Breast epithelium (tissue), 4 donors: ENCODE measurements around the gene USP12. TPM values are rescaled to one million over a fixed set of nuclear protein-coding genes. Genes with fewer than 3 reads are reported as not detected.

ENCODE experiments used
- DNase-seq, 2 donors: peaks; one replicate each; pipeline ENCODE4 v3.0.0-alpha.2; 2019; ENCODE audit warnings: low spot score in 2 of 2
- H3K27ac ChIP-seq, 2 donors: fragments of 200-600 bp; sonication (generic) in 1 of 2; one replicate each; pipeline ENCODE4 v1.5.1; 2016 to 2019; ENCODE audit warnings: mild to moderate bottlenecking in 1 of 2
- H3K27me3 ChIP-seq, 2 donors: fragments of 200-600 bp; sonication (generic) in 1 of 2; one replicate each; pipeline versions ENCODE4 v1.5.1 to v1.6.0; 2017 to 2019; ENCODE audit warnings: control low read depth in 1 of 2, mild to moderate bottlenecking in 1 of 2
- H3K36me3 ChIP-seq: fragments of 200-600 bp; one replicate; pipeline ENCODE4 v1.5.1; 2019
- H3K4me1 ChIP-seq, 2 donors: fragments of 200-600 bp; sonication (generic); one replicate each; pipeline ENCODE4 v1.5.1; 2016 to 2019; ENCODE audit warnings: control low read depth in 1 of 2
- H3K4me3 ChIP-seq, 3 donors: fragments of 200-600 bp; sonication (generic); 1 replicate in 2 of 3; 2 replicates in 1 of 3; pipeline ENCODE4 v1.5.1; 2016 to 2019; ENCODE audit warnings: mild to moderate bottlenecking in 3 of 3, moderate library complexity in 2 of 3
- H3K9me3 ChIP-seq, 2 donors: fragments of 200-600 bp; sonication (generic) in 1 of 2; one replicate each; pipeline ENCODE4 v1.5.1; 2016 to 2019; ENCODE audit warnings: control low read depth in 1 of 2
- CTCF ChIP-seq, 3 donors: fragments of 450-650 bp; IDR thresholded peaks; one replicate each; pipeline ENCODE4 v1.5.1; 2016 to 2017; ENCODE audit warnings: antibody characterized with exemption in 3 of 3, mild to moderate bottlenecking in 3 of 3, moderate library complexity in 3 of 3
- POLR2A ChIP-seq: fragments of 450-650 bp; IDR thresholded peaks from one replicate; pipeline ENCODE4 v1.6.1; 2016; ENCODE audit warnings: antibody characterized with exemption, mild to moderate bottlenecking, moderate library complexity
- POLR2AphosphoS5 ChIP-seq, 3 donors: sonication (generic); formaldehyde crosslinking; IDR thresholded peaks; one replicate each; pipeline ENCODE4 v1.6.1; 2017; ENCODE audit warnings: antibody characterized with exemption in 3 of 3
- intact Hi-C: fragments of 100-400 bp; cut with DNase I; formaldehyde crosslinking; loops from one replicate; pipeline ENCODE4 v1.15.1; 2023; ENCODE audit warnings: low total_unique reads
- total RNA-seq, 3 donors: library from RNA; depleted of rRNA; stranded (reverse); fragments of >200 nt; gene quantifications; one replicate each; pipeline ENCODE4 v1.1.0, GENCODE V29; 2016

USP12 gene
- total RNA-seq, 3 donors from 2014 or later, result 21.0 to 33.4 (median 21.0) TPM

- Histone ChIP-seq H3K9me3 (peaks cover 0 to 7% of the 10 kb centered on the region in 2 donors), H3K4me1 (no peaks in the 10 kb centered on the region), H3K36me3 (no peaks in the 10 kb centered on the region), H3K27me3 (no peaks in the 10 kb centered on the region), H3K4me3 (no peak overlapping the region), H3K27ac (no peak overlapping the region)
- DNase-seq, result no peak
- TF ChIP-seq CTCF (IDR thresholded peaks at IDR 0.05) (no peak), POLR2A (no peak), POLR2AphosphoS5 (IDR thresholded peaks at IDR 0.05) (no peak)
- intact Hi-C loops, result no loop called here
These were observed 106.0 kb downstream of the USP12 start for GRCh38 chr13:27065582-27065981.

- H3K4me3 ChIP-seq, result no peak overlapping the region
- no peaks in the 10 kb centered on the region for H3K36me3 ChIP-seq
- H3K27me3 ChIP-seq, result no peaks in the 10 kb centered on the region
- TF ChIP-seq POLR2A (no peak), POLR2AphosphoS5 (IDR thresholded peaks at IDR 0.05) (no peak), CTCF (IDR thresholded peaks at IDR 0.05) (no peak)
- H3K4me1 ChIP-seq, result no peaks in the 10 kb centered on the region
- intact Hi-C loops, result no loop called here
- DNase-seq, result no peak
- H3K9me3 ChIP-seq, result peaks cover 0 to 7% of the 10 kb centered on the region in 2 donors
- H3K27ac ChIP-seq, result no peak overlapping the region
These were observed 107.2 kb downstream of the USP12 start for GRCh38 chr13:27064252-27064995.

- no peaks in the 10 kb centered on the region for H3K27me3 ChIP-seq
- TF ChIP-seq CTCF (IDR thresholded peaks at IDR 0.05) (no peak), POLR2AphosphoS5 (IDR thresholded peaks at IDR 0.05) (no peak), POLR2A (no peak)
- intact Hi-C loops, result no loop called here
- no peak for DNase-seq
- no peak overlapping the region for H3K4me3 ChIP-seq
- H3K36me3 ChIP-seq, result no peaks in the 10 kb centered on the region
- no peak overlapping the region for H3K27ac ChIP-seq
- H3K4me1 ChIP-seq, result no peaks in the 10 kb centered on the region
- no peaks in the 10 kb centered on the region for H3K9me3 ChIP-seq
These were observed 113.8 kb downstream of the USP12 start for GRCh38 chr13:27057817-27058216.

- no peak for DNase-seq
- intact Hi-C loops, result loop anchor here (1.0 kb wide), 1 partner anchor 17 kb away; no protein-coding TSS in a partner anchor
- no peaks in the 10 kb centered on the region for H3K27me3 ChIP-seq
- H3K36me3 ChIP-seq, result no peaks in the 10 kb centered on the region
- H3K9me3 ChIP-seq, result no peaks in the 10 kb centered on the region
- H3K4me1 ChIP-seq, result no peaks in the 10 kb centered on the region
- no peak overlapping the region for H3K4me3 ChIP-seq
- no peak overlapping the region for H3K27ac ChIP-seq
- no peak for TF ChIP-seq POLR2A
- no peak for TF ChIP-seq CTCF (IDR thresholded peaks at IDR 0.05)
- no peak for TF ChIP-seq POLR2AphosphoS5 (IDR thresholded peaks at IDR 0.05)
These were observed 116.1 kb downstream of the USP12 start for GRCh38 chr13:27055526-27055925.

GRCh38 chr13:27054760-27055159 lies 116.9 kb downstream of the USP12 start:
- H3K9me3 ChIP-seq, result no peaks in the 10 kb centered on the region
- H3K4me1 ChIP-seq, result no peaks in the 10 kb centered on the region
- no peak for DNase-seq
- TF ChIP-seq CTCF (IDR thresholded peaks at IDR 0.05), result no peak
- no peak for TF ChIP-seq POLR2A
- no peak for TF ChIP-seq POLR2AphosphoS5 (IDR thresholded peaks at IDR 0.05)
- H3K27me3 ChIP-seq, result no peaks in the 10 kb centered on the region
- H3K36me3 ChIP-seq, result no peaks in the 10 kb centered on the region
- no peak overlapping the region for H3K27ac ChIP-seq
- H3K4me3 ChIP-seq, result no peak overlapping the region
- intact Hi-C loops, result loop anchor here (1.0 kb wide), 1 partner anchor 16 kb away; no protein-coding TSS in a partner anchor
